ENCODE data around the gene HELZ.

DNA sequence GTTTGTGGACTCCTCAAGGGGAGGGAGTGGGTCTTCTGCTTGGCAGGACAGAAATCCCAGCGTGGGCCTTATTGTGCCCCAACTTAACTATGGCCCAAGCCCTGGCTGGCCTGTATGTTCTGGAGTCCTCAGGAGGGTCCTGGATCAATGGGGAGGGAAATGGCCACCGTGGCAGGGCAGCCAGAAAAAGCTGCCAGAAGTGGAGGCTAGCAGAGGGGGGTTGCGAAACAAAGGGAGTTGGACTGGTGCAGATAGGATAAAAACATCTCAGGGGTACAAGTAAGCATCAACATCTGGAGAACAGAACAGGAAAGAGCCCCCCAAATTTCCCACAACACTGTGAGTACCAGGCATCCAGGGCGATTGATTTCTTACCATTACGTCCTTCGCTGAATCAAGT, 204.3 kb downstream of the HELZ start:
- TF ChIP-seq, protein P1, sequence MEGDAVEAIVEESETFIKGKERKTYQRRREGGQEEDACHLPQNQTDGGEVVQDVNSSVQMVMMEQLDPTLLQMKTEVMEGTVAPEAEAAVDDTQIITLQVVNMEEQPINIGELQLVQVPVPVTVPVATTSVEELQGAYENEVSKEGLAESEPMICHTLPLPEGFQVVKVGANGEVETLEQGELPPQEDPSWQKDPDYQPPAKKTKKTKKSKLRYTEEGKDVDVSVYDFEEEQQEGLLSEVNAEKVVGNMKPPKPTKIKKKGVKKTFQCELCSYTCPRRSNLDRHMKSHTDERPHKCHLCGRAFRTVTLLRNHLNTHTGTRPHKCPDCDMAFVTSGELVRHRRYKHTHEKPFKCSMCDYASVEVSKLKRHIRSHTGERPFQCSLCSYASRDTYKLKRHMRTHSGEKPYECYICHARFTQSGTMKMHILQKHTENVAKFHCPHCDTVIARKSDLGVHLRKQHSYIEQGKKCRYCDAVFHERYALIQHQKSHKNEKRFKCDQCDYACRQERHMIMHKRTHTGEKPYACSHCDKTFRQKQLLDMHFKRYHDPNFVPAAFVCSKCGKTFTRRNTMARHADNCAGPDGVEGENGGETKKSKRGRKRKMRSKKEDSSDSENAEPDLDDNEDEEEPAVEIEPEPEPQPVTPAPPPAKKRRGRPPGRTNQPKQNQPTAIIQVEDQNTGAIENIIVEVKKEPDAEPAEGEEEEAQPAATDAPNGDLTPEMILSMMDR (conservative IDR thresholded peaks at IDR 0.05; ENCODE audit: low read depth, low read length) = no peak
- TF ChIP-seq EZH2 (IDR thresholded peaks at IDR 0.05; ENCODE audit: low read length, unreplicated experiment) = no peak
- TF ChIP-seq EZH2phosphoT487 (IDR thresholded peaks at IDR 0.05; ENCODE audit: borderline replicate concordance, low read length) = no peak

All from PC-3 (cell line).